Retinal pigment epithelial cell (primary cell): Measurements from ENCODE around the gene TAAR8.

ENCODE experiments used
- DNase-seq: peaks from one replicate; pipeline ENCODE4 v3.0.0-alpha.2; 2010; ENCODE audit warnings: low read depth
- H3K4me3 ChIP-seq: 2 replicates; pipeline ENCODE4 v1.5.1; 2011; ENCODE audit warnings: mild to moderate bottlenecking, low read length, control low read depth, moderate library complexity
- TF ChIP-seq, protein P1 (sequence below): conservative IDR thresholded peaks from 2 replicates; pipeline ENCODE4 v1.5.1; 2011; ENCODE audit warnings: low read depth, low read length, control low read depth, inconsistent platforms

The TAAR8 gene, protein sequence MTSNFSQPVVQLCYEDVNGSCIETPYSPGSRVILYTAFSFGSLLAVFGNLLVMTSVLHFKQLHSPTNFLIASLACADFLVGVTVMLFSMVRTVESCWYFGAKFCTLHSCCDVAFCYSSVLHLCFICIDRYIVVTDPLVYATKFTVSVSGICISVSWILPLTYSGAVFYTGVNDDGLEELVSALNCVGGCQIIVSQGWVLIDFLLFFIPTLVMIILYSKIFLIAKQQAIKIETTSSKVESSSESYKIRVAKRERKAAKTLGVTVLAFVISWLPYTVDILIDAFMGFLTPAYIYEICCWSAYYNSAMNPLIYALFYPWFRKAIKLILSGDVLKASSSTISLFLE

DNA sequence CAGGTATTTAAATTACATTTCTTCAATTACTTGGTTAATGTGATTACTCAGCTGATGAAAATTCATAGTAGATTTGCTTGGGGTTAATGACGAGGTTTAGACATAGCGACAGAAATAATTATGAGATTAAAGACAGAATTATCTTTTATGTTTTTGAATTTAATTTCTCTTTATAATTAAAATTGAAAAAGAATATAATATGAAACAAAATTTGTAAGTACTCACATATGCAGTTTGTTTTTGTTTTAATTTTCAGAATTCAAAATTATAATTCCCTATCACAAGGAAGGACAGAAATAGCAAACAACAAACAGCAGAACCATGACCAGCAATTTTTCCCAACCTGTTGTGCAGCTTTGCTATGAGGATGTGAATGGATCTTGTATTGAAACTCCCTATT lies at the start of gene TAAR8:
Gene TAAR8, plus strand, starts transcription at position 301 of the 400 bp plus-strand sequence. Its CDS starts 21 bp downstream, at position 322.
- TF ChIP-seq, protein P1, sequence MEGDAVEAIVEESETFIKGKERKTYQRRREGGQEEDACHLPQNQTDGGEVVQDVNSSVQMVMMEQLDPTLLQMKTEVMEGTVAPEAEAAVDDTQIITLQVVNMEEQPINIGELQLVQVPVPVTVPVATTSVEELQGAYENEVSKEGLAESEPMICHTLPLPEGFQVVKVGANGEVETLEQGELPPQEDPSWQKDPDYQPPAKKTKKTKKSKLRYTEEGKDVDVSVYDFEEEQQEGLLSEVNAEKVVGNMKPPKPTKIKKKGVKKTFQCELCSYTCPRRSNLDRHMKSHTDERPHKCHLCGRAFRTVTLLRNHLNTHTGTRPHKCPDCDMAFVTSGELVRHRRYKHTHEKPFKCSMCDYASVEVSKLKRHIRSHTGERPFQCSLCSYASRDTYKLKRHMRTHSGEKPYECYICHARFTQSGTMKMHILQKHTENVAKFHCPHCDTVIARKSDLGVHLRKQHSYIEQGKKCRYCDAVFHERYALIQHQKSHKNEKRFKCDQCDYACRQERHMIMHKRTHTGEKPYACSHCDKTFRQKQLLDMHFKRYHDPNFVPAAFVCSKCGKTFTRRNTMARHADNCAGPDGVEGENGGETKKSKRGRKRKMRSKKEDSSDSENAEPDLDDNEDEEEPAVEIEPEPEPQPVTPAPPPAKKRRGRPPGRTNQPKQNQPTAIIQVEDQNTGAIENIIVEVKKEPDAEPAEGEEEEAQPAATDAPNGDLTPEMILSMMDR, result no peak
- no peak within 1 kb of the TSS for H3K4me3 ChIP-seq
- DNase-seq, result no peak

DNA sequence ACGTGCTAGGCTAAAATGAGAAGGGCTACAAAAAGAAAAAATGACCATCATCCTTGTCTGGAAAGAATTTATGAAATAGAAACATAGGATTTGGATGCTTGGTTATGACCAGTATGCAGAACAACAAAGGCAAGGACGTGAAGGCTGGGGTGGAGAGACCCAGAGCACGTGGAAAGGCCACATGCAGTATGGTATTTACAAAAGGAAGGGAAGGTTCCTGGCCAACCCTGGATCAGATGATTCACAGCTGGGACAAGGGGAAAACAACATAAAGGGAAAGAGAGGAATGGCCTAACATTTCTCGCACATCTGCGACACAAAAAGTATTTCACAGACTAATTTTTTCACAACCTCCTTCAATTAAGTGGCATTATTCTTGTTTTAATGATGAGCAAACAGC lies 47.7 kb upstream of the TAAR8 start:
- TF ChIP-seq, protein P1, result no peak
- no peak overlapping the region for H3K4me3 ChIP-seq
- DNase-seq, result no peak

- TF ChIP-seq, protein P1, result no peak
- no peak overlapping the region for H3K4me3 ChIP-seq
- DNase-seq, result no peak
These were observed 47.3 kb upstream of the TAAR8 start for GRCh38 chr6:132505158-132505557.

DNA sequence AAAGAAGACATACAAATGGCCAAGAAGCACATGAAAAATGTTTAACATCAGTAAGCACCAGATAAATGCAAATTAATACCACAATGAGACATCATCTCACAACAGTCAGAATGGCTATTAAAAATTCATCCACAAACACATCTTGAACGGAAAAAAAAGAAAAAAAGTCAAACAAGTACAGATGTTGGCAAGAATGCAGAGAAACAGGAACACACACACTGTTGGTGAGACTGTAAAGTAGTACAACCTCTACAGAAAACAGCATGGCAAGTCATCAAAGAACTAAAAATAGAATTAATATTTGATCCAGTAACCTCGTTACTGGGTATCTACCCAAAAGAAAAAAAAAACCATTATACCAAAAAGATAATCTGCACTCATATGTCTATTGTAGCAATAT lies 46.0 kb upstream of the TAAR8 start:
- TF ChIP-seq, protein P1, result no peak
- H3K4me3 ChIP-seq, result no peak overlapping the region
- no peak for DNase-seq

GRCh38 chr6:132506869-132507808 lies 45.3 kb upstream of the TAAR8 start:
- no peak overlapping the region for H3K4me3 ChIP-seq
- TF ChIP-seq, protein P1, result no peak
- DNase-seq, result no peak

GRCh38 chr6:132511210-132511830 lies 41.2 kb upstream of the TAAR8 start:
- peak overlapping the region; percentile 73 for H3K4me3 ChIP-seq
- DNase-seq, result no peak

More at GRCh38 chr6:132511210-132511830, 41.2 kb upstream of the TAAR8 start:
- TF ChIP-seq, protein P1, result no peak
